Naive thymus-derived CD4-positive, alpha-beta T cell (primary cell): ENCODE measurements around the gene SERPINA3. TPM values are rescaled to one million over a fixed set of nuclear protein-coding genes. Genes with fewer than 3 reads are reported as not detected.

ENCODE experiments used
- ATAC-seq: fragments of 150-1000 bp; cut with Tn5 transposase; 2 replicates; pipeline ENCODE4 v1.10.0; 2021; ENCODE audit warnings: mild to moderate bottlenecking, moderate library complexity
- CTCF ChIA-PET: fragments of 350-600 bp; sonication (Branson Sonifier 250); formaldehyde crosslinking; loops from one replicate; lab custom pipeline; 2021; ENCODE audit warnings: antibody characterized with exemption; lab: Charles Lee
- POLR2A ChIA-PET: fragments of 350-600 bp; sonication (Branson Sonifier 250); formaldehyde crosslinking; loops from one replicate; lab custom pipeline; 2021; ENCODE audit warnings: antibody characterized with exemption, inconsistent platforms; lab: Charles Lee
- DNase-seq, 9 donors: peaks; one replicate each; pipeline versions ENCODE4 v3.0.0 to v3.0.0-alpha.2; 2020 to 2022; ENCODE audit warnings: mixed read lengths in 1 of 9
- H3K27ac ChIP-seq: one replicate; pipeline ENCODE4 v1.7.0; 2013; ENCODE audit warnings: mild to moderate bottlenecking, low read depth, low read length, moderate library complexity
- H3K27me3 ChIP-seq, 2 donors: one replicate each; pipeline ENCODE4 v1.7.0; 2013; ENCODE audit warnings: low read length in 2 of 2, mild to moderate bottlenecking in 2 of 2, moderate library complexity in 2 of 2; ENCODE audit not compliant: control insufficient read depth in 2 of 2, insufficient read depth in 2 of 2
- H3K36me3 ChIP-seq, 3 experiments: 1 replicate in 2 of 3; 2 replicates in 1 of 3; pipeline ENCODE4 v1.7.0; 2013; ENCODE audit warnings: low read length in 3 of 3, mild to moderate bottlenecking in 3 of 3, moderate library complexity in 1 of 3; ENCODE audit not compliant: insufficient read depth in 3 of 3, control insufficient read depth in 2 of 3
- H3K4me1 ChIP-seq, 2 donors: one replicate each; pipeline ENCODE4 v1.7.0; 2013; ENCODE audit warnings: low read length in 2 of 2, mild to moderate bottlenecking in 2 of 2, moderate library complexity in 1 of 2; ENCODE audit not compliant: control insufficient read depth in 2 of 2, insufficient read depth in 2 of 2
- H3K4me3 ChIP-seq: 2 replicates; pipeline ENCODE4 v1.7.0; 2013; ENCODE audit warnings: mild to moderate bottlenecking, low read length
- H3K9me3 ChIP-seq, 3 experiments: 1 replicate in 2 of 3; 2 replicates in 1 of 3; pipeline ENCODE4 v1.7.0; 2013; ENCODE audit warnings: low read length in 3 of 3; ENCODE audit not compliant: control insufficient read depth in 2 of 3
- H3K27ac Mint-ChIP-seq, 9 donors: one replicate each; pipeline ENCODE4 v1.8.0; 2020 to 2022; ENCODE audit warnings: mixed read lengths in 9 of 9, mild to moderate bottlenecking in 8 of 9, moderate library complexity in 5 of 9, inconsistent platforms in 2 of 9
- H3K27me3 Mint-ChIP-seq, 5 donors: one replicate each; pipeline ENCODE4 v1.8.0; 2021 to 2022; ENCODE audit warnings: mixed read lengths in 5 of 5, mild to moderate bottlenecking in 1 of 5
- H3K36me3 Mint-ChIP-seq, 5 donors: one replicate each; pipeline ENCODE4 v1.8.0; 2020 to 2022; ENCODE audit warnings: mixed read lengths in 5 of 5, mild to moderate bottlenecking in 3 of 5, inconsistent platforms in 1 of 5
- H3K4me1 Mint-ChIP-seq, 7 donors: one replicate each; pipeline ENCODE4 v1.8.0; 2020 to 2022; ENCODE audit warnings: mixed read lengths in 7 of 7, mild to moderate bottlenecking in 3 of 7, inconsistent platforms in 1 of 7
- H3K4me3 Mint-ChIP-seq, 10 donors: one replicate each; pipeline ENCODE4 v1.8.0; 2020 to 2022; ENCODE audit warnings: mild to moderate bottlenecking in 10 of 10, mixed read lengths in 10 of 10, moderate library complexity in 6 of 10, inconsistent platforms in 2 of 10
- H3K9me3 Mint-ChIP-seq, 11 donors: one replicate each; pipeline ENCODE4 v1.8.0; 2020 to 2022; ENCODE audit warnings: mixed read lengths in 11 of 11, mild to moderate bottlenecking in 4 of 11, inconsistent platforms in 1 of 11, moderate library complexity in 1 of 11
- intact Hi-C, 2 donors: fragments of 100-400 bp; cut with micrococcal nuclease; formaldehyde crosslinking; loops; one replicate each; pipeline ENCODE4 v1.15.1; 2023
- polyA plus RNA-seq, 2 donors: library from polyadenylated mRNA; unstranded; fragments of 300-500 nt; fragmentation: Illumina TruSeq; gene quantifications; one replicate each; pipeline ENCODE4 v1.2.3, GENCODE V29; 2021
- total RNA-seq, 6 experiments: library from RNA in 5 of 6; stranded (reverse) in 5 of 6; gene quantifications; 1 replicate in 5 of 6; 2 replicates in 1 of 6; pipeline ENCODE4 v1.2.3 and lab custom pipeline; 2021 to 2026

SERPINA3 gene
- total and polyA plus RNA-seq, 7 experiments from 2014 or later: not detected

DNA sequence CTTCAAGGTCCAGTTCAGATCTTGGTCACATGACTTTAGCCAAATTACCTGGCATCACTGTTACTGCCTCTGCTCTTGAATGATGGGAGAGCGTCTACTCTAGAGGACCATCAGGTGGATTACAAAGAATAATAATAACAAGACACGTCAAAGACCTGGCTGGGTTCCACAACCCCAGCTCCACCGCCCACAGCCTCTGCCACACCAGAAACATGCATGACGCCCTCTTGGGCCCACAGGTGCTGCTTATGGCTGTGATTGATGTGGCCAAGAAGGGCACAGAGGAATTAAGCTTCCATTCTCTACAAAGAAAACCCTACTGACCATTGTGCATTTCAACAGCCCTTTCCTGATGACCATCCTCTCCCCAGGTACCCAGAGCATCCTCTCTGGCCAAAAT, 18.2 kb downstream of the SERPINA3 start:
- no peak overlapping the region for H3K27ac Mint-ChIP-seq
- POLR2A ChIA-PET: no interaction called here
- H3K4me3 Mint-ChIP-seq: no peak overlapping the region
- intact Hi-C loops: no loop called here
- no peaks in the 10 kb centered on the region for H3K4me1 ChIP-seq
- H3K9me3 ChIP-seq: no peaks in the 10 kb centered on the region
- H3K27me3 Mint-ChIP-seq: peaks cover 0 to 38% (median 24%) of the 10 kb centered on the region in 5 donors
- CTCF ChIA-PET: no interaction called here
- DNase-seq (no peak), ATAC-seq (no peak)
- no peak overlapping the region for H3K4me3 ChIP-seq
- no peaks in the 10 kb centered on the region for H3K36me3 ChIP-seq
- no peaks in the 10 kb centered on the region for H3K4me1 Mint-ChIP-seq
- no peak overlapping the region for H3K27ac ChIP-seq
- peaks cover 0 to 2% (median 0%) of the 10 kb centered on the region in 11 donors for H3K9me3 Mint-ChIP-seq
- no peaks in the 10 kb centered on the region for H3K27me3 ChIP-seq
- no peaks in the 10 kb centered on the region for H3K36me3 Mint-ChIP-seq

- Mint-ChIP-seq H3K27me3 (peaks cover 0 to 38% (median 24%) of the 10 kb centered on the region in 5 donors), H3K36me3 (no peaks in the 10 kb centered on the region), H3K27ac (no peak overlapping the region), H3K4me3 (no peak overlapping the region), H3K9me3 (peaks cover 0 to 2% (median 0%) of the 10 kb centered on the region in 11 donors), H3K4me1 (no peaks in the 10 kb centered on the region)
- H3K36me3 ChIP-seq: no peaks in the 10 kb centered on the region
- POLR2A ChIA-PET: no interaction called here
- no peak for ATAC-seq
- H3K9me3 ChIP-seq: no peaks in the 10 kb centered on the region
- intact Hi-C loops: no loop called here
- CTCF ChIA-PET: no interaction called here
- no peak for DNase-seq
- H3K27me3 ChIP-seq: no peaks in the 10 kb centered on the region
- no peaks in the 10 kb centered on the region for H3K4me1 ChIP-seq
- H3K27ac ChIP-seq: no peak overlapping the region
- no peak overlapping the region for H3K4me3 ChIP-seq
These were observed 18.9 kb downstream of the SERPINA3 start for GRCh38 chr14:94631050-94631449.

- ATAC-seq: no peak
- CTCF ChIA-PET: no interaction called here
- Histone ChIP-seq H3K4me1 (no peaks in the 10 kb centered on the region), H3K4me3 (no peak overlapping the region), H3K9me3 (no peaks in the 10 kb centered on the region), H3K27me3 (no peaks in the 10 kb centered on the region), H3K27ac (no peak overlapping the region), H3K36me3 (no peaks in the 10 kb centered on the region)
- Mint-ChIP-seq H3K27ac (no peak overlapping the region), H3K27me3 (peaks cover 0 to 38% (median 24%) of the 10 kb centered on the region in 5 donors), H3K4me1 (no peaks in the 10 kb centered on the region), H3K36me3 (no peaks in the 10 kb centered on the region), H3K9me3 (peaks cover 0 to 2% (median 0%) of the 10 kb centered on the region in 11 donors), H3K4me3 (no peak overlapping the region)
- POLR2A ChIA-PET: no interaction called here
- intact Hi-C loops: no loop called here
- DNase-seq: no peak
These were observed 19.5 kb downstream of the SERPINA3 start for GRCh38 chr14:94631536-94632304.

- Mint-ChIP-seq H3K27me3 (peaks cover 0 to 35% (median 21%) of the 10 kb centered on the region in 5 donors), H3K36me3 (no peaks in the 10 kb centered on the region), H3K4me3 (no peak overlapping the region), H3K27ac (no peak overlapping the region), H3K9me3 (peaks cover 0 to 2% (median 0%) of the 10 kb centered on the region in 11 donors), H3K4me1 (no peaks in the 10 kb centered on the region)
- POLR2A ChIA-PET: no interaction called here
- Histone ChIP-seq H3K36me3 (no peaks in the 10 kb centered on the region), H3K4me1 (no peaks in the 10 kb centered on the region), H3K27me3 (no peaks in the 10 kb centered on the region), H3K9me3 (no peaks in the 10 kb centered on the region), H3K27ac (no peak overlapping the region), H3K4me3 (no peak overlapping the region)
- intact Hi-C loops: no loop called here
- CTCF ChIA-PET: no interaction called here
- no peak for ATAC-seq
- DNase-seq: no peak
These were observed 20.1 kb downstream of the SERPINA3 start for GRCh38 chr14:94632305-94632590.

GRCh38 chr14:94633121-94633520, 20.9 kb downstream of the SERPINA3 start:
- peaks cover 0 to 31% (median 19%) of the 10 kb centered on the region in 5 donors for H3K27me3 Mint-ChIP-seq
- ATAC-seq: no peak
- no peak overlapping the region for H3K4me3 ChIP-seq
- no peaks in the 10 kb centered on the region for H3K4me1 ChIP-seq
- no peaks in the 10 kb centered on the region for H3K9me3 ChIP-seq
- no peaks in the 10 kb centered on the region for H3K4me1 Mint-ChIP-seq
- H3K27me3 ChIP-seq: no peaks in the 10 kb centered on the region
- CTCF ChIA-PET: no interaction called here
- H3K27ac Mint-ChIP-seq: no peak overlapping the region
- no peak for DNase-seq
- no peak overlapping the region for H3K27ac ChIP-seq
- H3K36me3 Mint-ChIP-seq: no peaks in the 10 kb centered on the region
- intact Hi-C loops: no loop called here
- H3K9me3 Mint-ChIP-seq: peaks cover 0 to 2% (median 0%) of the 10 kb centered on the region in 11 donors
- H3K4me3 Mint-ChIP-seq: no peak overlapping the region
- H3K36me3 ChIP-seq: no peaks in the 10 kb centered on the region
- POLR2A ChIA-PET: no interaction called here

DNA sequence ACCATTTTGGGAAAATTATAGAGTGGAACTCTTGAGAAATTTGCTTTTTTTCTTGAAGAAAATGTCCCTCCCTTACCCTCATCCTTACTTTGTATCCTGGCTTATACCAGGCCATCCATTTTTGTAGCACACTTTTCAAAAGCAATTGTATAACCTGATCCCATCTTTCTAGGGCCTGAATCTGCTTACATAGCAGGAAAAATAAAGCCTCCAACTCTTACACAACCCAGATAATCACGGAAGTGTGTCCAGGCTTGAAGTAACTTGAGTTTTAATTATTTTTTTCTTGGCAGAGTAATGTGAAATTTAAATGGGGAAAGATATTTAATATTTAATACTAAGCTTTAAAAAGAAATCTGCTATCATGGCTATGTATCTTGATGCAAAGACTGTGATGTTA, 23.0 kb downstream of the SERPINA3 start:
- ChIA-PET POLR2A (no interaction called here), CTCF (no interaction called here)
- Mint-ChIP-seq H3K4me3 (no peak overlapping the region), H3K36me3 (no peaks in the 10 kb centered on the region), H3K27me3 (peaks cover 0 to 24% (median 16%) of the 10 kb centered on the region in 5 donors), H3K27ac (no peak overlapping the region), H3K4me1 (peaks cover 0 to 5% (median 0%) of the 10 kb centered on the region in 7 donors), H3K9me3 (peaks cover 0 to 3% (median 0%) of the 10 kb centered on the region in 11 donors)
- intact Hi-C loops: no loop called here
- H3K4me3 ChIP-seq: no peak overlapping the region
- H3K27ac ChIP-seq: no peak overlapping the region
- H3K27me3 ChIP-seq: no peaks in the 10 kb centered on the region
- no peaks in the 10 kb centered on the region for H3K4me1 ChIP-seq
- no peaks in the 10 kb centered on the region for H3K9me3 ChIP-seq
- DNase-seq: no peak
- no peaks in the 10 kb centered on the region for H3K36me3 ChIP-seq
- no peak for ATAC-seq

GRCh38 chr14:94636744-94637412, 24.7 kb downstream of the SERPINA3 start:
- no peak for DNase-seq
- Mint-ChIP-seq H3K4me3 (no peak overlapping the region), H3K27me3 (peaks cover 0 to 21% (median 11%) of the 10 kb centered on the region in 5 donors), H3K4me1 (peaks cover 0 to 5% (median 0%) of the 10 kb centered on the region in 7 donors), H3K9me3 (peaks cover 0 to 2% (median 0%) of the 10 kb centered on the region in 11 donors), H3K36me3 (no peaks in the 10 kb centered on the region), H3K27ac (no peak overlapping the region)
- Histone ChIP-seq H3K4me3 (no peak overlapping the region), H3K36me3 (no peaks in the 10 kb centered on the region), H3K27me3 (no peaks in the 10 kb centered on the region), H3K9me3 (no peaks in the 10 kb centered on the region), H3K27ac (no peak overlapping the region), H3K4me1 (no peaks in the 10 kb centered on the region)
- CTCF ChIA-PET: no interaction called here
- POLR2A ChIA-PET: no interaction called here
- ATAC-seq: no peak
- intact Hi-C loops: no loop called here
